ENCODE measurements around the gene AKR1E2. TPM values are rescaled to one million over a fixed set of nuclear protein-coding genes. Genes with fewer than 3 reads are reported as not detected.

AKR1E2 gene
- polyA plus RNA-seq, 3 donors, result 0.45 to 0.74 (median 0.67) TPM

GRCh38 chr10:4851846-4852245 lies 25.8 kb downstream of the AKR1E2 start:
- Histone ChIP-seq H3K9ac (ENCODE audit: insufficient read depth, low read length, poor library complexity, severe bottlenecking) (no peak overlapping the region), H3K79me2 (ENCODE audit: insufficient read depth, low read length) (no peaks in the 10 kb centered on the region), H3K27ac (ENCODE audit: low read depth in 1 of 2, low read length in 2 of 2) (no peak overlapping the region), H2AFZ (ENCODE audit: insufficient read depth, low read depth, low read length, poor library complexity, severe bottlenecking) (no peak overlapping the region), H3K9me3 (replicated peaks in 1 of 2; ENCODE audit: control insufficient read depth in 1 of 2, insufficient read depth in 1 of 2, low read length in 2 of 2) (no peaks in the 10 kb centered on the region), H3K4me1 (ENCODE audit: control insufficient read depth in 1 of 2, insufficient read depth in 2 of 2, low read length in 2 of 2) (peaks cover 11 to 27% of the 10 kb centered on the region in 2 donors), H4K20me1 (ENCODE audit: insufficient read depth, low read length) (no peaks in the 10 kb centered on the region), H3K27me3 (ENCODE audit: control insufficient read depth in 2 of 2, insufficient read depth in 2 of 2, low read length in 2 of 2) (no peaks in the 10 kb centered on the region), H3K36me3 (replicated peaks in 1 of 2; ENCODE audit: control insufficient read depth in 1 of 2, insufficient read depth in 2 of 2, low read length in 2 of 2) (no peaks in the 10 kb centered on the region), H3K4me3 (replicated peaks in 1 of 3; ENCODE audit: low read depth in 2 of 3, low read length in 3 of 3) (no peak overlapping the region), H3K4me2 (replicated peaks; ENCODE audit: extremely low read depth, low read length, poor library complexity, severe bottlenecking) (no peak overlapping the region)
- intact Hi-C loops (cut with micrococcal nuclease), result loop anchor here in 1 of 2 donors (2.0 to 5.0 kb wide), 2 partner anchors 533 to 580 kb away; no protein-coding TSS in a partner anchor
- no peak overlapping the region for H3K27ac Mint-ChIP-seq
- peaks cover 0 to 5% (median 0%) of the 10 kb centered on the region in 3 donors for H3K27me3 Mint-ChIP-seq (ENCODE audit: low read depth in 3 of 3)
- no peak for DNase-seq
- no peak overlapping the region for H3K4me3 Mint-ChIP-seq
- no peak for TF ChIP-seq CTCF (IDR thresholded peaks at IDR 0.05)
- peaks cover 0 to 1% (median 0%) of the 10 kb centered on the region in 7 donors for H3K9me3 Mint-ChIP-seq
- WGBS (ENCODE audit: insufficient coverage), result 90% methylated on average over 2 of the region's 6 CpGs
- H3K4me1 Mint-ChIP-seq, result peaks cover 28% of the 10 kb centered on the region
- H3K36me3 Mint-ChIP-seq, result no peaks in the 10 kb centered on the region

- H2AFZ ChIP-seq (ENCODE audit: insufficient read depth, low read depth, low read length, poor library complexity, severe bottlenecking), result no peak overlapping the region
- Mint-ChIP-seq H3K4me3 (no peak overlapping the region), H3K27ac (no peak overlapping the region)
These were observed 40.1 kb downstream of the AKR1E2 start for GRCh38 chr10:4865945-4866661.

More at GRCh38 chr10:4865945-4866661, 40.1 kb downstream of the AKR1E2 start:
- intact Hi-C loops (cut with micrococcal nuclease), result no loop called here
- H3K36me3 ChIP-seq (replicated peaks in 1 of 2; ENCODE audit: control insufficient read depth in 1 of 2, insufficient read depth in 2 of 2, low read length in 2 of 2), result no peaks in the 10 kb centered on the region
- no peak overlapping the region for H3K9ac ChIP-seq (ENCODE audit: insufficient read depth, low read length, poor library complexity, severe bottlenecking)
- H3K9me3 ChIP-seq (replicated peaks in 1 of 2; ENCODE audit: control insufficient read depth in 1 of 2, insufficient read depth in 1 of 2, low read length in 2 of 2), result no peaks in the 10 kb centered on the region
- Mint-ChIP-seq H3K4me1 (peaks cover 8% of the 10 kb centered on the region), H3K36me3 (no peaks in the 10 kb centered on the region), H3K27me3 (ENCODE audit: low read depth in 3 of 3) (peaks cover 0 to 4% (median 2%) of the 10 kb centered on the region in 3 donors), H3K9me3 (peaks cover 0 to 9% (median 2%) of the 10 kb centered on the region in 7 donors)
- no peak overlapping the region for H3K27ac ChIP-seq (ENCODE audit: low read depth in 1 of 2, low read length in 2 of 2)
- no peaks in the 10 kb centered on the region for H3K4me1 ChIP-seq (ENCODE audit: control insufficient read depth in 1 of 2, insufficient read depth in 2 of 2, low read length in 2 of 2)
- WGBS (ENCODE audit: insufficient coverage), result 20% methylated on average over 1 of the region's 7 CpGs
- no peaks in the 10 kb centered on the region for H4K20me1 ChIP-seq (ENCODE audit: insufficient read depth, low read length)
- no peak for DNase-seq
- no peak for TF ChIP-seq CTCF (IDR thresholded peaks at IDR 0.05)
- no peak overlapping the region for H3K4me3 ChIP-seq (replicated peaks in 1 of 3; ENCODE audit: low read depth in 2 of 3, low read length in 3 of 3)
- no peaks in the 10 kb centered on the region for H3K79me2 ChIP-seq (ENCODE audit: insufficient read depth, low read length)
- no peaks in the 10 kb centered on the region for H3K27me3 ChIP-seq (ENCODE audit: control insufficient read depth in 2 of 2, insufficient read depth in 2 of 2, low read length in 2 of 2)
- H3K4me2 ChIP-seq (replicated peaks; ENCODE audit: extremely low read depth, low read length, poor library complexity, severe bottlenecking), result no peak overlapping the region

All from CD14-positive monocyte (primary cell).